Gastrocnemius medialis (tissue), 4 donors: ENCODE data around the gene DNAJB5. TPM values are rescaled to one million over a fixed set of nuclear protein-coding genes. Genes with fewer than 3 reads are reported as not detected.

ENCODE experiments used
- ATAC-seq, 2 donors: fragments of 150-250 bp; one replicate each; pipeline ENCODE4 v1.9.1; 2016
- DNase-seq, 2 donors: peaks; one replicate each; pipeline ENCODE4 v3.0.0-alpha.2; 2019
- H3K27ac ChIP-seq, 4 donors: fragments of 200-600 bp; sonication (generic); 1 replicate in 1 of 4; 2 replicates in 3 of 4; pipeline ENCODE4 v1.5.1; 2016 to 2018; ENCODE audit warnings: mild to moderate bottlenecking in 2 of 4, moderate library complexity in 1 of 4
- H3K27me3 ChIP-seq, 3 donors: fragments of 200-600 bp; sonication (generic) in 2 of 3; 1 replicate in 1 of 3; 2 replicates in 2 of 3; pipeline versions ENCODE4 v1.5.1 to v1.6.0; 2016 to 2019; ENCODE audit warnings: mild to moderate bottlenecking in 1 of 3, moderate library complexity in 1 of 3
- H3K36me3 ChIP-seq, 2 donors: fragments of 200-600 bp; sonication (generic) in 1 of 2; one replicate each; pipeline ENCODE4 v1.5.1; 2017 to 2018
- H3K4me1 ChIP-seq, 2 donors: fragments of 200-600 bp; sonication (generic) in 1 of 2; one replicate each; pipeline ENCODE4 v1.5.1; 2016 to 2017; ENCODE audit warnings: mild to moderate bottlenecking in 2 of 2
- H3K4me3 ChIP-seq, 4 donors: fragments of 200-600 bp; sonication (generic) in 3 of 4; 1 replicate in 1 of 4; 2 replicates in 3 of 4; pipeline ENCODE4 v1.5.1; 2016 to 2019; ENCODE audit warnings: mild to moderate bottlenecking in 2 of 4
- H3K9me3 ChIP-seq, 3 donors: fragments of 200-600 bp; sonication (generic) in 2 of 3; 1 replicate in 1 of 3; 2 replicates in 2 of 3; pipeline ENCODE4 v1.5.1; 2016 to 2019
- POLR2A ChIP-seq, 2 donors: fragments of 450-650 bp; IDR thresholded peaks; one replicate each; pipeline ENCODE4 v1.6.1; 2017; ENCODE audit warnings: antibody characterized with exemption in 2 of 2, mild to moderate bottlenecking in 2 of 2, moderate library complexity in 2 of 2
- in situ Hi-C, 4 donors: fragments of 200-750 bp; cut with MboI; loops; one replicate each; pipeline versions ENCODE4 v1.15.0 to v1.8.0; 2017; ENCODE audit warnings: low sequenced_read_pairs in 4 of 4
- intact Hi-C: fragments of 100-400 bp; cut with DNase I; formaldehyde crosslinking; loops from one replicate; pipeline ENCODE4 v1.15.1; 2023; ENCODE audit warnings: low total_unique reads
- total RNA-seq, 4 donors: library from RNA; depleted of rRNA; stranded (reverse); fragments of >200 nt; gene quantifications; one replicate each; pipeline versions ENCODE4 v1.1.0 to v1.2.3, GENCODE V29; 2016
- TF ChIP-seq, protein P1 (sequence below), 5 experiments: fragments of 450-650 bp in 3 of 5; fragments of 200-600 bp in 2 of 5; sonication (generic) in 2 of 5; IDR thresholded peaks in 4 of 5; conservative IDR thresholded peaks in 1 of 5; 1 replicate in 4 of 5; 2 replicates in 1 of 5; pipeline ENCODE4 v1.5.1; 2016 to 2019; ENCODE audit warnings: antibody characterized with exemption in 5 of 5, mild to moderate bottlenecking in 3 of 5, moderate library complexity in 3 of 5

DNAJB5 gene
- total RNA-seq, 4 donors from 2014 or later: 75.3 to 187 (median 128) TPM

GRCh38 chr9:34980181-34980761 is 9.3 kb upstream of the DNAJB5 start:
- H3K27ac ChIP-seq: no peak overlapping the region
- no peaks in the 10 kb centered on the region for H3K27me3 ChIP-seq
- TF ChIP-seq POLR2A (IDR thresholded peaks at IDR 0.05): no peak
- TF ChIP-seq, protein P1, sequence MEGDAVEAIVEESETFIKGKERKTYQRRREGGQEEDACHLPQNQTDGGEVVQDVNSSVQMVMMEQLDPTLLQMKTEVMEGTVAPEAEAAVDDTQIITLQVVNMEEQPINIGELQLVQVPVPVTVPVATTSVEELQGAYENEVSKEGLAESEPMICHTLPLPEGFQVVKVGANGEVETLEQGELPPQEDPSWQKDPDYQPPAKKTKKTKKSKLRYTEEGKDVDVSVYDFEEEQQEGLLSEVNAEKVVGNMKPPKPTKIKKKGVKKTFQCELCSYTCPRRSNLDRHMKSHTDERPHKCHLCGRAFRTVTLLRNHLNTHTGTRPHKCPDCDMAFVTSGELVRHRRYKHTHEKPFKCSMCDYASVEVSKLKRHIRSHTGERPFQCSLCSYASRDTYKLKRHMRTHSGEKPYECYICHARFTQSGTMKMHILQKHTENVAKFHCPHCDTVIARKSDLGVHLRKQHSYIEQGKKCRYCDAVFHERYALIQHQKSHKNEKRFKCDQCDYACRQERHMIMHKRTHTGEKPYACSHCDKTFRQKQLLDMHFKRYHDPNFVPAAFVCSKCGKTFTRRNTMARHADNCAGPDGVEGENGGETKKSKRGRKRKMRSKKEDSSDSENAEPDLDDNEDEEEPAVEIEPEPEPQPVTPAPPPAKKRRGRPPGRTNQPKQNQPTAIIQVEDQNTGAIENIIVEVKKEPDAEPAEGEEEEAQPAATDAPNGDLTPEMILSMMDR (IDR thresholded peaks at IDR 0.05 in 4 of 5, conservative IDR thresholded peaks at IDR 0.05 in 1 of 5): no peak
- no peaks in the 10 kb centered on the region for H3K4me1 ChIP-seq
- H3K36me3 ChIP-seq: no peaks in the 10 kb centered on the region
- no peak for ATAC-seq
- H3K4me3 ChIP-seq: no peak overlapping the region
- in situ Hi-C loops (loop anchor here in 1 of 4 donors (5.0 kb wide), 1 partner anchor 78 kb away; no protein-coding TSS in a partner anchor), intact Hi-C loops (no loop called here)
- DNase-seq: no peak
- H3K9me3 ChIP-seq: no peaks in the 10 kb centered on the region

- Histone ChIP-seq H3K9me3 (no peaks in the 10 kb centered on the region), H3K36me3 (no peaks in the 10 kb centered on the region), H3K4me3 (no peak overlapping the region), H3K27me3 (no peaks in the 10 kb centered on the region), H3K4me1 (no peaks in the 10 kb centered on the region), H3K27ac (no peak overlapping the region)
- in situ Hi-C loops: loop anchor here in 1 of 4 donors (5.0 kb wide), 1 partner anchor 80 kb away; no protein-coding TSS in a partner anchor
- ATAC-seq (no peak), DNase-seq (no peak)
- intact Hi-C loops: no loop called here
- TF ChIP-seq, protein P1 (IDR thresholded peaks at IDR 0.05 in 4 of 5, conservative IDR thresholded peaks at IDR 0.05 in 1 of 5): no peak
- TF ChIP-seq POLR2A (IDR thresholded peaks at IDR 0.05): no peak
Measured at GRCh38 chr9:34982361-34982760, 7.2 kb upstream of the DNAJB5 start.

GRCh38 chr9:34983209-34983608 is 6.3 kb upstream of the DNAJB5 start:
- H3K4me1 ChIP-seq: peaks cover 0 to under 1% of the 10 kb centered on the region in 2 donors
- intact Hi-C loops (no loop called here), in situ Hi-C loops (loop anchor here in 1 of 4 donors (5.0 kb wide), 1 partner anchor 81 kb away; no protein-coding TSS in a partner anchor)
- H3K36me3 ChIP-seq: no peaks in the 10 kb centered on the region
- H3K9me3 ChIP-seq: no peaks in the 10 kb centered on the region
- no peak overlapping the region for H3K27ac ChIP-seq
- no peak overlapping the region for H3K4me3 ChIP-seq
- no peaks in the 10 kb centered on the region for H3K27me3 ChIP-seq
- no peak for DNase-seq
- no peak for TF ChIP-seq POLR2A (IDR thresholded peaks at IDR 0.05)
- TF ChIP-seq, protein P1 (IDR thresholded peaks at IDR 0.05 in 4 of 5, conservative IDR thresholded peaks at IDR 0.05 in 1 of 5): no peak
- ATAC-seq: no peak

GRCh38 chr9:34984049-34984448 is 5.5 kb upstream of the DNAJB5 start:
- ATAC-seq (no peak), DNase-seq (no peak)
- Histone ChIP-seq H3K36me3 (no peaks in the 10 kb centered on the region), H3K27ac (no peak overlapping the region), H3K9me3 (no peaks in the 10 kb centered on the region), H3K4me1 (peaks cover 0 to 8% of the 10 kb centered on the region in 2 donors), H3K4me3 (no peak overlapping the region), H3K27me3 (no peaks in the 10 kb centered on the region)
- TF ChIP-seq, protein P1 (IDR thresholded peaks at IDR 0.05 in 4 of 5, conservative IDR thresholded peaks at IDR 0.05 in 1 of 5): no peak
- no peak for TF ChIP-seq POLR2A (IDR thresholded peaks at IDR 0.05)
- intact Hi-C loops (no loop called here), in situ Hi-C loops (loop anchor here in 1 of 4 donors (5.0 kb wide), 1 partner anchor 82 kb away; no protein-coding TSS in a partner anchor)
